Measurements from ENCODE around the gene LMOD2. TPM values are rescaled to one million over a fixed set of nuclear protein-coding genes. Genes with fewer than 3 reads are reported as not detected.

Gene LMOD2
- total RNA-seq, 4 donors from 2014 or later = not detected

DNA sequence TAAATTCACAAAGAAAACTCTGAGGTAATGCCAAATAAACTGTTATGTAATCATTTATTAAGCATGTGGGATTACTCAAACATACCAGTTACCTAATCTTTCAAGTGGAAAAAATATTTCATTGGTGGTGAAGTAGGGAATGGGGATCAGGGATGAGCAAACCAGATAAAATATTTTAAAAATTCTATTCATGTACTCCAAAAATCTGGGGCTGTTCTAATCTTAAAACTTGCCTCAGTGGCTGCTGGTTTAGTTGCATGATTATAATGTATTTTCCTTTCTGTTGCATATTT, 19.5 kb downstream of the LMOD2 start:
- Histone ChIP-seq H3K9me3 (no peaks in the 10 kb centered on the region), H3K4me3 (no peak overlapping the region), H3K4me1 (peaks cover 3 to 29% (median 7%) of the 10 kb centered on the region in 3 donors), H3K27ac (peak overlapping the region in 1 of 4 donors; percentile 30), H3K27me3 (no peaks in the 10 kb centered on the region), H3K36me3 (peaks cover 0 to 10% (median 0%) of the 10 kb centered on the region in 3 donors)
- TF ChIP-seq, protein P1, sequence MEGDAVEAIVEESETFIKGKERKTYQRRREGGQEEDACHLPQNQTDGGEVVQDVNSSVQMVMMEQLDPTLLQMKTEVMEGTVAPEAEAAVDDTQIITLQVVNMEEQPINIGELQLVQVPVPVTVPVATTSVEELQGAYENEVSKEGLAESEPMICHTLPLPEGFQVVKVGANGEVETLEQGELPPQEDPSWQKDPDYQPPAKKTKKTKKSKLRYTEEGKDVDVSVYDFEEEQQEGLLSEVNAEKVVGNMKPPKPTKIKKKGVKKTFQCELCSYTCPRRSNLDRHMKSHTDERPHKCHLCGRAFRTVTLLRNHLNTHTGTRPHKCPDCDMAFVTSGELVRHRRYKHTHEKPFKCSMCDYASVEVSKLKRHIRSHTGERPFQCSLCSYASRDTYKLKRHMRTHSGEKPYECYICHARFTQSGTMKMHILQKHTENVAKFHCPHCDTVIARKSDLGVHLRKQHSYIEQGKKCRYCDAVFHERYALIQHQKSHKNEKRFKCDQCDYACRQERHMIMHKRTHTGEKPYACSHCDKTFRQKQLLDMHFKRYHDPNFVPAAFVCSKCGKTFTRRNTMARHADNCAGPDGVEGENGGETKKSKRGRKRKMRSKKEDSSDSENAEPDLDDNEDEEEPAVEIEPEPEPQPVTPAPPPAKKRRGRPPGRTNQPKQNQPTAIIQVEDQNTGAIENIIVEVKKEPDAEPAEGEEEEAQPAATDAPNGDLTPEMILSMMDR (IDR thresholded peaks at IDR 0.05) = no peak
- TF ChIP-seq POLR2A (IDR thresholded peaks at IDR 0.05) = no peak
- intact Hi-C loops (cut with DNase I) = no loop called here
- DNase-seq = no peak

DNA sequence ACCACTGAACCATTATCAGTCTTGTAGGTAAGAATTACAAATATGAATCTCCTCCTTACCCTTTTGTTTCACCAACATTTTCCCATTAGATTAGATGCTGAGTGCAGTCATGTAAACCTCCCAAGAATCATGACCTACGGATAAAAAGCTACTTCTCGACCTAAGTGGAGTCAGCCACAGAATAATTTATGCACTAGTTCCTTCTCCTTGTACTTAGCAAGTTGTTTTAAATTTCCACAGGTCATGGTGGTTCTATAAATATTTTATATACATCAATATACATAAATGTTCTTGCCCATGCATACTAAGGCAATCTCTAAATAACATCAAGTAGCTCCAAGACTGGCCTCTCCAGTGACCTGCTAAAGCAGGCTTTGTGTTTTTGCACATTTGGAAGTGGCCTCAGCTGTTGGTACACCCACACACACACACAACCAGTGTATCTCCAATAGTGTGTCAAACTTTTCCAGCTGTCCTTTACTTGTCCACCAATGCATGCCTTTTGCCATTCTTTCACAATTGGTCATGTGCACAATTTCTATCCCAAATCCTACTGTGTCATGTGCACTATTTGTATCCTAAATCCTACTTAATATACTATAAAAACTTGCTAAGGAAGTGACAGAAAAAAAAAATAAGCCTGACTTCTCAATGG, 21.5 kb downstream of the LMOD2 start:
- H3K4me1 ChIP-seq = peaks cover 3 to 29% (median 7%) of the 10 kb centered on the region in 3 donors
- 77 to 88% methylated on average over 2 of the region's 2 CpGs for WGBS, 2 donors
- intact Hi-C loops (cut with DNase I) = no loop called here
- H3K27me3 ChIP-seq = no peaks in the 10 kb centered on the region
- H3K27ac ChIP-seq = no peak overlapping the region
- H3K36me3 ChIP-seq = peaks cover 0 to 27% (median 0%) of the 10 kb centered on the region in 3 donors
- no peak overlapping the region for H3K4me3 ChIP-seq
- TF ChIP-seq POLR2A (IDR thresholded peaks at IDR 0.05) = no peak
- TF ChIP-seq, protein P1 (IDR thresholded peaks at IDR 0.05) = no peak
- no peaks in the 10 kb centered on the region for H3K9me3 ChIP-seq
- no peak for DNase-seq

DNA sequence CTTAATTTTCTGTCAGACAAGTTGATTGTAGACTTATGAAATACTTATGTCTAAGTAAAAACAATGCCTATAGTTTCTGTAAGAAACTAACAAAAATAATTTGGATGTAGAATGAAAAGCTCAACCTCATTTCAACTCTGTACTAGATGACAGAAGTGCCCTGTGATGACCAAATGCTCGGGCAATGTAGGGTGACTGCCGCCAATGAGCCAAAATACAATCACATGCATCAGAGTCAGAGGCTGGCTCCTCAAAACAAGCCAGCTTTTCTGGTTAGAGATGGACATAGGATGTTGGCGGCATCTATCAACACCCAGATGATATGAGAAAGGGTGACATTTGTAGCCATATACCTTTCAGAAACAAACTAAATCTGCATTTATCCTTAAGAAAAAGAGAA, 23.9 kb downstream of the LMOD2 start:
- H3K27ac ChIP-seq = no peak overlapping the region
- peaks cover 0 to 50% (median 0%) of the 10 kb centered on the region in 3 donors for H3K36me3 ChIP-seq
- WGBS, 2 donors = 90 to 94% methylated on average over 3 of the region's 3 CpGs
- intact Hi-C loops (cut with DNase I) = no loop called here
- peaks cover 0 to 13% (median under 1%) of the 10 kb centered on the region in 3 donors for H3K4me1 ChIP-seq
- H3K9me3 ChIP-seq = no peaks in the 10 kb centered on the region
- TF ChIP-seq POLR2A (IDR thresholded peaks at IDR 0.05) = no peak
- TF ChIP-seq, protein P1 (IDR thresholded peaks at IDR 0.05) = no peak
- no peak for DNase-seq
- no peaks in the 10 kb centered on the region for H3K27me3 ChIP-seq
- H3K4me3 ChIP-seq = no peak overlapping the region

DNA sequence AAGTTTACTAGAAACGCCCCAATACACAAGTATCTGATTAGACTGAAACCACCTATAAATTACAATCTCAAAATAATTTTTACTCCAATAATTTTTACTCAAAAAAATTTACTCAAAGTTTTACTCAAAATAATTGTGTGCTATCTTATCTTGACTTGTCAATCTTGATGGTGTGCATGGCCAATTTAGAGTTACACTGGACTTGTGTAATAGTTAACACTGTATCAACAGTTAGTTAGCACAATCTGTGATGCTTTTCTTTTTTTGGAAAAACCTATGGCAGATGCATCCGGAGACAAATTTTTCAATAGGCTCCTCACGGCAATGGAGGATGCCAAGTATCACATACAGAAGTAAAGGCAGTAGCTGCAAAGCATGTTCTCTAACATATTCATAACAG, 24.9 kb downstream of the LMOD2 start:
- WGBS, 2 donors = 88 to 94% methylated on average over 3 of the region's 3 CpGs
- H3K27me3 ChIP-seq = no peaks in the 10 kb centered on the region
- no peak overlapping the region for H3K27ac ChIP-seq
- H3K9me3 ChIP-seq = no peaks in the 10 kb centered on the region
- H3K4me3 ChIP-seq = no peak overlapping the region
- no peak for DNase-seq
- peaks cover 0 to 59% (median 0%) of the 10 kb centered on the region in 3 donors for H3K36me3 ChIP-seq
- TF ChIP-seq POLR2A (IDR thresholded peaks at IDR 0.05) = no peak
- TF ChIP-seq, protein P1 (IDR thresholded peaks at IDR 0.05) = no peak
- intact Hi-C loops (cut with DNase I) = no loop called here
- H3K4me1 ChIP-seq = peaks cover 0 to 4% (median 0%) of the 10 kb centered on the region in 3 donors

DNA sequence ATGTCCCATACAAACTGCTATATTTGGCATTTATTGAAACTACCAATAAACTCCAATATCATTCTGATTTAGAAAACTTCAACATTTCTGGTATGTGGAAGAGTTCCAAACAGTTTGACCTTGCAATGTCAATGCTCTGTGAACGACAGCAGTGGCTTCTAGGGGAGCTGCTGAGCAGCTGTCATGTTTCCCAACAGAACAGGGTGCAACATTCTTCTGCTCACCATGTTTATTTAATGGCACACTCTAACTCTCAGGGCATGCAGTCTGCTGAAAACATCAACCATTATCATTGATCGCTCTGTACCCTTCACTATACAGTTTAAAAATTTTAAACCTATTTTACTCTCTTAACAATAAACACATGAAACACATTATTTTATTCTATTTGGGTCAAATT, 25.9 kb downstream of the LMOD2 start:
- intact Hi-C loops (cut with DNase I) = no loop called here
- Histone ChIP-seq H3K4me1 (no peaks in the 10 kb centered on the region), H3K9me3 (no peaks in the 10 kb centered on the region), H3K27me3 (no peaks in the 10 kb centered on the region), H3K36me3 (peaks cover 0 to 60% (median 0%) of the 10 kb centered on the region in 3 donors), H3K4me3 (no peak overlapping the region), H3K27ac (no peak overlapping the region)
- TF ChIP-seq POLR2A (IDR thresholded peaks at IDR 0.05) = no peak
- TF ChIP-seq, protein P1 (IDR thresholded peaks at IDR 0.05) = no peak
- WGBS, 2 donors = 77 to 87% methylated on average over 2 of the region's 2 CpGs
- no peak for DNase-seq

All from esophagus squamous epithelium (tissue), 5 donors.